ENCODE data around the gene FTO.

FTO gene

GRCh38 chr16:53711390-53711789 lies 7.4 kb downstream of the FTO start:
- no peak for DNase-seq (ENCODE audit: low read depth)

GRCh38 chr16:53712065-53712464 lies 8.1 kb downstream of the FTO start:
- no peak for DNase-seq (ENCODE audit: low read depth)

GRCh38 chr16:53713403-53714204 lies 9.6 kb downstream of the FTO start:
- DNase-seq (ENCODE audit: low read depth) = no peak

- no peak for DNase-seq (ENCODE audit: low read depth)
These were observed 10.5 kb downstream of the FTO start for GRCh38 chr16:53714205-53715022.

GRCh38 chr16:53715023-53715384 lies 11.0 kb downstream of the FTO start:
- DNase-seq (ENCODE audit: low read depth) = no peak

GRCh38 chr16:53717577-53717976 lies 13.6 kb downstream of the FTO start:
- DNase-seq (ENCODE audit: low read depth) = no peak

GRCh38 chr16:53721017-53721416 lies 17.1 kb downstream of the FTO start:
- DNase-seq (ENCODE audit: low read depth) = no peak

- DNase-seq (ENCODE audit: low read depth) = no peak
These were observed 22.7 kb downstream of the FTO start for GRCh38 chr16:53726625-53727024.

GRCh38 chr16:53730693-53731092 lies 26.7 kb downstream of the FTO start:
- DNase-seq (ENCODE audit: low read depth) = no peak

- no peak for DNase-seq (ENCODE audit: low read depth)
These were observed 28.5 kb downstream of the FTO start for GRCh38 chr16:53732296-53732929.

- no peak for DNase-seq (ENCODE audit: low read depth)
These were observed 31.0 kb downstream of the FTO start for GRCh38 chr16:53734908-53735307.

- DNase-seq (ENCODE audit: low read depth) = no peak
These were observed 32.3 kb downstream of the FTO start for GRCh38 chr16:53736297-53736696.

GRCh38 chr16:53737552-53737951 lies 33.6 kb downstream of the FTO start:
- DNase-seq (ENCODE audit: low read depth) = no peak

GRCh38 chr16:53740476-53740875 lies 36.5 kb downstream of the FTO start:
- DNase-seq (ENCODE audit: low read depth) = no peak

- DNase-seq (ENCODE audit: low read depth) = no peak
These were observed 37.1 kb downstream of the FTO start for GRCh38 chr16:53740933-53741531.

- no peak for DNase-seq (ENCODE audit: low read depth)
These were observed 37.6 kb downstream of the FTO start for GRCh38 chr16:53741546-53741945.

GRCh38 chr16:53743149-53743566 lies 39.2 kb downstream of the FTO start:
- no peak for DNase-seq (ENCODE audit: low read depth)

GRCh38 chr16:53744449-53744848 lies 40.5 kb downstream of the FTO start:
- DNase-seq (ENCODE audit: low read depth) = no peak

GRCh38 chr16:53745086-53745485 lies 41.1 kb downstream of the FTO start:
- no peak for DNase-seq (ENCODE audit: low read depth)

GRCh38 chr16:53745753-53746266 lies 41.9 kb downstream of the FTO start:
- DNase-seq (ENCODE audit: low read depth) = no peak

- no peak for DNase-seq (ENCODE audit: low read depth)
These were observed 48.6 kb downstream of the FTO start for GRCh38 chr16:53752560-53752959.

GRCh38 chr16:53753431-53753830 lies 49.5 kb downstream of the FTO start:
- DNase-seq (ENCODE audit: low read depth) = no peak

All from stimulated activated CD8-positive, alpha-beta memory T cell treated with anti-CD3 and anti-CD28 coated beads, Interleukin-12 subunit alpha, Interleukin-12 subunit beta, amount 100 ng/mL, for 4 hours (primary cell).